MCF 10A (cell line): ENCODE data around the gene PTX4. TPM values are rescaled to one million over a fixed set of nuclear protein-coding genes. Genes with fewer than 3 reads are reported as not detected.

Source experiments
- BruUV-seq: library from RNA; stranded (reverse); fragments of 400-500 nt; replicated peaks from 2 replicates; lab custom pipeline; 2021; lab: Mats Ljungman, UMichigan
- CTCF ChIA-PET: fragments of 300-600 bp; sonication (Branson Sonifier 250); formaldehyde crosslinking; extraction: SDS; loops from one replicate; lab custom pipeline; 2021; ENCODE audit warnings: antibody characterized with exemption, inconsistent platforms; lab: Yijun Ruan, JAX
- POLR2A ChIA-PET: fragments of 300-600, 350-650 bp; sonication (Branson Sonifier 250); formaldehyde crosslinking; extraction: SDS; loops from one replicate; lab custom pipeline; 2020; ENCODE audit warnings: antibody characterized with exemption, inconsistent platforms; lab: Yijun Ruan, JAX
- DNase-seq: peaks from one replicate; pipeline ENCODE4 v3.0.0-alpha.2; 2018; ENCODE audit not compliant: unreplicated experiment
- H3K27ac Mint-ChIP-seq: one replicate; pipeline ENCODE4 v1.8.0; 2022; ENCODE audit warnings: mild to moderate bottlenecking, low read depth, mixed read lengths; ENCODE audit not compliant: unreplicated experiment
- H3K27me3 Mint-ChIP-seq: one replicate; pipeline ENCODE4 v1.8.0; 2022; ENCODE audit warnings: mixed read lengths; ENCODE audit not compliant: insufficient read depth, unreplicated experiment
- H3K36me3 Mint-ChIP-seq: one replicate; pipeline ENCODE4 v1.8.0; 2022; ENCODE audit warnings: mild to moderate bottlenecking, moderate library complexity, mixed read lengths; ENCODE audit not compliant: insufficient read depth, unreplicated experiment
- H3K4me1 Mint-ChIP-seq: one replicate; pipeline ENCODE4 v1.8.0; 2022; ENCODE audit warnings: mixed read lengths; ENCODE audit not compliant: insufficient read depth, unreplicated experiment
- H3K4me3 Mint-ChIP-seq: one replicate; pipeline ENCODE4 v1.8.0; 2022; ENCODE audit warnings: mild to moderate bottlenecking, moderate library complexity, mixed read lengths; ENCODE audit not compliant: unreplicated experiment
- H3K9me3 Mint-ChIP-seq: one replicate; pipeline ENCODE4 v1.8.0; 2022; ENCODE audit warnings: mixed read lengths; ENCODE audit not compliant: unreplicated experiment
- intact Hi-C: fragments of 100-400 bp; cut with micrococcal nuclease; formaldehyde crosslinking; loops from 2 replicates; pipeline ENCODE4 v1.14.1; 2022
- total RNA-seq: library from RNA; stranded (reverse); gene quantifications from 2 replicates; pipeline ENCODE4 v1.2.3, GENCODE V29; 2022
- TF ChIP-seq, protein P1 (sequence below): fragments of 200-600 bp; IDR thresholded peaks from one replicate; pipeline ENCODE4 v1.8.0; 2022; ENCODE audit warnings: antibody characterized with exemption, mild to moderate bottlenecking; ENCODE audit not compliant: unreplicated experiment

The PTX4 gene
- total RNA-seq, 1 experiment from 2014 or later: not detected

DNA sequence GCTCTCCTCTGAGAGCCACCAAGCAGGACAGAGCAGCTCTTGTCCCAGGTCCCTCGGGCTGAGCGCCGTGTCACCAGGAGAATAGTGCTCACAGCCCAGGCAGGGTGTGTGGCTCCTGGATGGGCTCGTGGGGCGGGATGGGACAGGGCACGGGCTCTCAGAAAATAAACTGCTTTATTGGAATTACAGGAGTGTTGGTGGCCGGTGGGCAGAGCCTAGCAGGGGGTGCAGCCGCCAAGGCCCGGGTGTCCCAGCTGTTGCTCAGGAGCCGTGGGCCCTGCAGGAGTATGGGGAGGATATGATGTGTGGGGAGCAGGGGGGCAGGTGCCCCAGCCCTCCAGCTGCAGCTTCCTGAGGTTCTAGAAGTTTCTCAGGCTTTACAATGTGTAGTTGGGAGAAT, 21.5 kb upstream of the PTX4 start:
- POLR2A ChIA-PET: no interaction called here
- DNase-seq: no peak
- TF ChIP-seq, protein P1, sequence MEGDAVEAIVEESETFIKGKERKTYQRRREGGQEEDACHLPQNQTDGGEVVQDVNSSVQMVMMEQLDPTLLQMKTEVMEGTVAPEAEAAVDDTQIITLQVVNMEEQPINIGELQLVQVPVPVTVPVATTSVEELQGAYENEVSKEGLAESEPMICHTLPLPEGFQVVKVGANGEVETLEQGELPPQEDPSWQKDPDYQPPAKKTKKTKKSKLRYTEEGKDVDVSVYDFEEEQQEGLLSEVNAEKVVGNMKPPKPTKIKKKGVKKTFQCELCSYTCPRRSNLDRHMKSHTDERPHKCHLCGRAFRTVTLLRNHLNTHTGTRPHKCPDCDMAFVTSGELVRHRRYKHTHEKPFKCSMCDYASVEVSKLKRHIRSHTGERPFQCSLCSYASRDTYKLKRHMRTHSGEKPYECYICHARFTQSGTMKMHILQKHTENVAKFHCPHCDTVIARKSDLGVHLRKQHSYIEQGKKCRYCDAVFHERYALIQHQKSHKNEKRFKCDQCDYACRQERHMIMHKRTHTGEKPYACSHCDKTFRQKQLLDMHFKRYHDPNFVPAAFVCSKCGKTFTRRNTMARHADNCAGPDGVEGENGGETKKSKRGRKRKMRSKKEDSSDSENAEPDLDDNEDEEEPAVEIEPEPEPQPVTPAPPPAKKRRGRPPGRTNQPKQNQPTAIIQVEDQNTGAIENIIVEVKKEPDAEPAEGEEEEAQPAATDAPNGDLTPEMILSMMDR: no peak
- no peak overlapping the region for H3K27ac Mint-ChIP-seq
- intact Hi-C loops: no loop called here
- no peaks in the 10 kb centered on the region for H3K9me3 Mint-ChIP-seq
- no peaks in the 10 kb centered on the region for H3K27me3 Mint-ChIP-seq
- no peak overlapping the region for H3K4me3 Mint-ChIP-seq
- CTCF ChIA-PET: interaction anchor here (0.6 kb wide), 1 partner anchor 609 kb away, joined by 3 read pairs; no protein-coding TSS in a partner anchor
- H3K4me1 Mint-ChIP-seq: no peaks in the 10 kb centered on the region
- H3K36me3 Mint-ChIP-seq: peaks cover 4% of the 10 kb centered on the region
- no TSS peak for BruUV-seq

DNA sequence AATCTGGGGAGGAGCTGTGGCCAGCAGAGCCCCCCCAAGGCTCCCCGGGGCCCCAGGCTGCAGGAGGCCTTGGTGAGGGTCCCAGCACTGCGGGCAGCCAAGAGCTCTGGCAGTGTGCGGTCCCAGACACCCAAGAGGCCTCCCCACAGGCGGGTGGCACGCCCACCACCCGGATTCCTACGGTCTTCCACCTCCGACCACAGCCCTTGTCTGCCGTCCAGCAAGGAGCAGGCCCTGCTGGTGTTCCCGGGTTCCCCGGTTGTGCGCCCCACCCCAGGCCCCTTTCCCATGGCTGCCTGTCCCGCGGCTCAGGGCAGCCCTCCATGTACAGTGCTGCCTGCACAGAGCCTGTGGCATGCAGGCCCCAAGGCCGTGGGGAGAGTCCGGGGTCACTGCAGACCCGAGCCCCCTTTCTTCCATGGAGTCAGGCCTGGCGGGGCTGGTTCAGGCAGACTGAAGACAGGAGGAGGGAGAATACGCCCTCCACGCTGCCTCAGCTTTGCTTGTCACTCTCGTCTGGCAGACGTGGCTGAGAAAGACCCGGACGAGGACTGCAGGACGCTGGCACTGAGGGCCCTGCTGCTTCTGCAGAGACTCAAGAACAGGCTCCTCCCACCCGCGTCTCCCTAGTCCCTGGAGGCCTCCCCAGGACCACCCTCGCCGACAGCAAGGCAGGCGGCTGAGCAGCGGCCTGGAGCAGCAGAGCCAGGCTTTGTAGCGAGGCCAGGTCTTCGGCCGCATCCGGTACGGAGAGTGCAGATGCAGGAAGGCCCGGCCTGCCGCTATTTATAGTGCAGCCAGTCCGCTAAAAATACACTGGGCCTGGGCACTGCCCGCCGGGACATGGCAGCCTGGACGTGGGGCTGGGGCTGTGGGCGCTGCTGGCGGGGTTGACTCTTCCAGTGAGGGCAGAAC, 20.8 kb upstream of the PTX4 start:
- Mint-ChIP-seq H3K27ac (no peak overlapping the region), H3K4me3 (no peak overlapping the region), H3K4me1 (no peaks in the 10 kb centered on the region), H3K36me3 (peaks cover 4% of the 10 kb centered on the region), H3K9me3 (no peaks in the 10 kb centered on the region), H3K27me3 (no peaks in the 10 kb centered on the region)
- POLR2A ChIA-PET: no interaction called here
- CTCF ChIA-PET: no interaction called here
- TF ChIP-seq, protein P1: no peak
- no TSS peak for BruUV-seq
- intact Hi-C loops: no loop called here
- no peak for DNase-seq

DNA sequence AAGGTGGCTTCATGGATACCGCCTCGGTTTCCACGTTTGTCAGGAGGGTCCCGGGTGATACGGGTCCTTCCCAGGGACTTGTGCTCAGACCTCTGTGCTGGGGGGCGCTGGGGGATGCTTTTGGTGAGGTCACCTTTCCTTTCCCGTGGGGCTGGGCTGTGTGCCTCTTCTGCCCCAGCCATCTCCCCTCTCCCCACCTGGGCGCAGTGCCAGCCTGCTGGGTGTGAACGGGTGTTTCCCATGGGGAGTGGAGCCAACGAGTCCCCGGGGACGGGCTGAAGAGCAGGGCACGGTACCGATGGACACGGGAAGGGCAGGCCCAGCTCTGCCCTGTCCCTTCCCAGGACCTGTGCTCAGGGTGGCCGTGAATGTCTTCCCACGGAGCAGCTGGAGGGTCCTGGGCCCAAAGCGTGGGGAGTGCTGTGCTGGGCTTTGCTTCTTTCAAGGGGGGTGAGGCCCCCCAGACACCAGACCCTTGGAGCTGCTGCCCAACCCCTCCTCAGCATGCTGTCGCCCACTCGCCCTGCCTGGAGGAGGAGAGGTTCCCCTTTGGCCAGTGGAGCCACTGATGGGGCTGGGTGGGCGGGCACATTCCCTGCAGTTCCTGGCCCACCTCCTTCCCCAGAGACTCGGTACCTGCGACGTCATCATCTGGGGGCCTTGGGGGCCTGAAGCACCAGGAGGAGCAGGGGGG, 19.9 kb upstream of the PTX4 start:
- no peak overlapping the region for H3K27ac Mint-ChIP-seq
- TF ChIP-seq, protein P1: no peak
- ChIA-PET CTCF (no interaction called here), POLR2A (no interaction called here)
- no peak for DNase-seq
- H3K27me3 Mint-ChIP-seq: no peaks in the 10 kb centered on the region
- H3K4me1 Mint-ChIP-seq: no peaks in the 10 kb centered on the region
- no peaks in the 10 kb centered on the region for H3K9me3 Mint-ChIP-seq
- no TSS peak for BruUV-seq
- peaks cover 4% of the 10 kb centered on the region for H3K36me3 Mint-ChIP-seq
- intact Hi-C loops: no loop called here
- H3K4me3 Mint-ChIP-seq: no peak overlapping the region
